Amygdala (tissue), 56 donors: ENCODE data around the gene SLC29A2.

Experiments
- DNase-seq, 56 donors: peaks; one replicate each; lab custom pipeline; 2025; lab: John Stamatoyannopoulos, UW

SLC29A2 gene, protein sequence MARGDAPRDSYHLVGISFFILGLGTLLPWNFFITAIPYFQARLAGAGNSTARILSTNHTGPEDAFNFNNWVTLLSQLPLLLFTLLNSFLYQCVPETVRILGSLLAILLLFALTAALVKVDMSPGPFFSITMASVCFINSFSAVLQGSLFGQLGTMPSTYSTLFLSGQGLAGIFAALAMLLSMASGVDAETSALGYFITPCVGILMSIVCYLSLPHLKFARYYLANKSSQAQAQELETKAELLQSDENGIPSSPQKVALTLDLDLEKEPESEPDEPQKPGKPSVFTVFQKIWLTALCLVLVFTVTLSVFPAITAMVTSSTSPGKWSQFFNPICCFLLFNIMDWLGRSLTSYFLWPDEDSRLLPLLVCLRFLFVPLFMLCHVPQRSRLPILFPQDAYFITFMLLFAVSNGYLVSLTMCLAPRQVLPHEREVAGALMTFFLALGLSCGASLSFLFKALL

DNA sequence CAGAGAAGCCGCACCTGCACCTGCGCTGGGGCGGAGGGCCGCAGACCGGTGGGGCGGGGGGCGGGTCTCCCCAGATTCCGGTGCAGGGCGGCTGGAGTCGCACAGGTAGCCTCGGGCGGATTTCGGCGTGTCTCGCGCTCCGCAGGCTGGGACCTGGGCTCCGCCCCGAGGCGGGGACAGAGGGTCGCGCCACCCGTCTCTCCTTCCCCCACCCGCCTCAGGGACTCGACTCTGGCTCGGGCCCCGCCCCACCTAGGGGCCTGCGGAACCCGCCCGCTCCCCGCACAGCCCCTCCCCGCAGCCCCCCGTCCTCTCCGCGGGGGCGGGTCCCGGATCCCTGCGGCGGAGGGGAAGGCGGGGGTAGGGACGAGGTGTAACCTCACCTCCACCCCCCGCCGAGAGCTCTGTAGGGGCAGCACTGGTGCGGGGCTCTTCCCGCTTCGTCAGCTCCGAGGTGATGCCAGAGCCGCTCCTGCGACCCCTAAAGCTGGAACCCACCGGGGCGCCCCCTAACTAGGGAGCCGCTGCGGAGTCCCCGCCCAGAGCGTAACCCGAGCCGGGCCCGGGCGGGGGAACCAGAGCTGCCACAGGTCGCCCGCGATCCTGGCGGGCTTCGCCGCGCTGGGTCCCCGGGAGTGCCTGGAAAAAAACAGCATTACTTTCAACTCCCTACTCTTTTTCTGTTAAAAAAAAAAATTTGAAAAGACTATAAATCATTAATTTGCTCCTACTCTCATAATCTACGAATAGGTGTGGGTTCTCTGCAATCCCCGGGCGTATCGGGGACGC, at the start of gene SLC29A2:
Gene SLC29A2, minus strand, starts transcription at position 134 of the 789 bp plus-strand sequence. CDS start 169 bp downstream, outside the sequence.
- DNase-seq, result peak in 18 of 56 donors; percentile 9 to 70 (median 45)

DNA sequence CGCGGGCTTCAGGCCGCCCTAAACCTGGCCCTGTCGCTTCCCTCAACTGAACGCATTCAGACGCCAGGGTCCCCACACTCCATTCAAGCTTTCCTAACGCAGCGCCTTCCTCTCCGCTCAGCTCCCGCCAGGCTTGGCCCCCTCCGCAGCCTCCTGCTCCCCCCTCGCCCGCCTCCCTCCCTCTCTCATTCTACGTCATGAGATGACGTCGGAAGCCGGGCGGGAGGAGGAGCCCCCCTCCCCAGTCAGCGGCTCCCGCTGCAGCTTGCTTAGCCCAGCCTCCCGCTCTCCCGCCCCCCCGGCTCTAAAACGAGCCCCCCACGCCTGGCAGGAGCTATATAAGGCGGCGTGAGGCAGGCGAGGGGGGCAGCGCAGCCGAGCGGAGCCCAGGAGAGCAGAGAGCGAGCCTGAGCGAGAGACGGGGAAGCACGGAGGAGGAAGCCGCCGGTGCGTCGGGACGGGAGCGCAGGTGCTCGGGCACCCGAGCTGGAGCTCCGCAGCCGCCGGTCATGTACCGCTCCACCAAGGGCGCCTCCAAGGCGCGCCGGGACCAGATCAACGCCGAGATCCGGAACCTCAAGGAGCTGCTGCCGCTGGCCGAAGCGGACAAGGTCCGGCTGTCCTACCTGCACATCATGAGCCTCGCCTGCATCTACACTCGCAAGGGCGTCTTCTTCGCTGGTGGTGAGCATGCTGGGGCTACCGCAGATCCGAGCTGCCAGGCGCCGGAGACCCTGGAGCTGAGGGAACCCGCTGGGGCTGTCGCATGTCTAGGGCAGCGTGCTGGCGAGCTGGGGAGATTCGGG, 49.3 kb upstream of the SLC29A2 start, which contains the start of gene NPAS4:
Gene NPAS4, plus strand, starts transcription at position 365 of the 806 bp plus-strand sequence. Its CDS starts 145 bp downstream, at position 510.
- DNase-seq, result peak in 37 of 56 donors; percentile 7 to 75 (median 31)

DNA sequence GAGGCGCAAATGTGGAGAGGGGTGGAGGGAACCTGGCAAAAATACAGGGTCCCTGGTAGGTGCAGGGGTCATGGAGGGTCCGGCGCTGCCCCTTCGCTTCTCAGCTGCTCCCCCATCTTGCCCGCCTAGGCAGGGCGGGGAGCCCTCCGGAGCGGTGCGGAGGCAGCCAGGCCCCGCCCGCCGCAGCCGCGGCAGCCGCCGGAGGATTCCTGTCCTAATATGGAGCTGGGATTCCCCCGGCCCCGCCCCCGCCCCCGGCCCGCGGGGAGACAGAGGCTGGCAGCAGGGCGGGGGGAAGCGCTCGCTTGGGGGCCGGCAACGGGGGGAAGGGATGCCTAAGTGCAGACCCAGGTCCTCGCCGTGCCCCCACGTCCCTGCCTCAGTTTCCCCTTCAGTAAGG, 48.3 kb upstream of the SLC29A2 start:
- DNase-seq, result peak in 12 of 56 donors; percentile 2 to 59 (median 33)

DNA sequence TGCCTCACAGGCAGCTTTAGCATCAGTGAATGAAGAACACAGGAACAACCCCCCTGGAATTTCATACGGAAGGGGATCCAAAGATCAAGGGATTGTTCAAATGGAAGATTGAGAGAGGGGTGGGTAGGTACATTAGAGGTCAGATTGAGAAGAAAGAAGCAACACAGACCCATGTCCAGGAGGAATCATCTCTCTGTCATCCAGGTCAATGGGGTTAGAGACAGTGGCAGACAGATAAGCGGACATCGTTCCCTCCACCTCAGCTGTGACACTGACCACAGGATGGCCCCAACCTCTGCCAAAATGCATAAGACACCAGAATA, 47.4 kb upstream of the SLC29A2 start:
- no peak for DNase-seq

DNA sequence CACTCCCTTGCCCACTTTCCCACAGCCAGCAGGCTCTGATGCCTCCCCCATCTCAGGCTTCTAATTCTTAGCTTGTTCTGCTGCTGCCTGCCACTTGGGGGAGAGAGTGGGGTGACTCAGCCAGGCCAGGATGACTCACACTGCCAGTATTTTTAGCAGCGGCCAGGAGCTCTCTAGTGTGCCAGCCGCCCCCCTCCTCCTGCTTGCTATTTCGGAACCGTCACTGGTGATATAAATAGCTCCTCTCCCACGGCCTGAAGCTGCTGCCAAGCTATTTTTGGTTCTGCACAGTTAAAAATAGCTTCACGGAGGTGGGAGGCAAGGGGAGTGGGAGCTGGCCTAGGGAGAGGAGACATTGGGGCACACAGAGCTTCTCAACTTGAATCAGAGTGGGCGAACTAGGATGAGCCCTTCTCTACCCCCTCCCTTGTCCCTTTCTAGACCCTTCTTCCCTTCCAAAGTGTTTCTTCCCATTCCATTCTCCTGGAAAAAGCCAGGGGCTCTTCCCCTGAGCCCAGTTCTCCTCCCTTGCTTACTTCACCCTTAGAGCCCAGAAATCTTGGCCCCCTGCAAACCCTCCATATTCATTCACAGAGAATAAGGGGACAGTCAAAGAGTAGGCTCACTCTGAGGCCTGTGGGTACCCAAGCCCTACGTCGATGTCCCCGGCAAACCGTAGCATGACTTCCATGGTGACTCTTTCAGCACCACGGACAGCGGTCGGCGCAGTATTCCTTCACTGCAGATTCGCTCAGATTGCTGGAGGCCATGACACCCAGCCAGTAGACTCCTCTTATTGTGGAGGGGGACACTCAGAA, 46.8 kb upstream of the SLC29A2 start:
- DNase-seq, result peak in 41 of 56 donors; percentile 6 to 83 (median 54)

DNA sequence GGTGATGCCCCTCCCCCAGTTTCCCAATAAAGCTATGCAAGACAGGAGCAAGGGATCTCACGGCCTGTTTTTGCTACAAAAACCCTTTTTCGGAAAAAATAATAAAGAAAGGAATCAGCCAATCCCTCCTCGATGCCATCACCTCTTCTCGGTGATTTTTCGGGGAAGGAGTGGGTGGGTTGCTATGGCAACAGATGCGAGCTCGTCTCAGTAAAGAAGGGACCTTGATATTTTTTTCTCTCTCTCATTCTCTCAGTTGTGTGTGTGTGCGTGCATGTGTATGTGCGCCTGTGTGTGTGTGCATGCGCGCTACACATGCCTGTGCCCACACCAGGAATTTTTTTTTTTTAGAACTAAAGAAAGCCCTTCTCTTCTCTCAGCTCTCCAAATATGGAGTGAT, 45.4 kb upstream of the SLC29A2 start:
- DNase-seq, result peak in 27 of 56 donors; percentile 11 to 81 (median 31)

DNA sequence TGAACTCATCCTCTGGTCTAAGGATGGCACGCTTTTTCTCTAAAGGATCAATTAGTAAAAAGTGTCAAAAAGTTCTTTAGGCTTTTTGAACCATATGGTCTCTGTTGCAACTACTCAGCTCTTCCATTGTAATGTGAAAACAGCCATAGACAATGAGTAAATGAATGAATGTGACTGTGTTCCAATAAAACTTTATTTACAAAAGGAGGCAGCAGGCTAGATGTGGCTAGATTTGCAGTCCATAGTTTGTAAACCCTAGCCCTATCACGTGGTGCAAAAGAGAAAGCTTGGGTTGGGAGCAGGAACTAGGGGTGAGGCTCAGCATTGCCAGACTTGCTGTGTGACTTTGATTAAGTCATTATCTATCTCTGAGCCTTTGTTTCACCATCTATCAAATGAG, 43.9 kb upstream of the SLC29A2 start:
- DNase-seq, result no peak

DNA sequence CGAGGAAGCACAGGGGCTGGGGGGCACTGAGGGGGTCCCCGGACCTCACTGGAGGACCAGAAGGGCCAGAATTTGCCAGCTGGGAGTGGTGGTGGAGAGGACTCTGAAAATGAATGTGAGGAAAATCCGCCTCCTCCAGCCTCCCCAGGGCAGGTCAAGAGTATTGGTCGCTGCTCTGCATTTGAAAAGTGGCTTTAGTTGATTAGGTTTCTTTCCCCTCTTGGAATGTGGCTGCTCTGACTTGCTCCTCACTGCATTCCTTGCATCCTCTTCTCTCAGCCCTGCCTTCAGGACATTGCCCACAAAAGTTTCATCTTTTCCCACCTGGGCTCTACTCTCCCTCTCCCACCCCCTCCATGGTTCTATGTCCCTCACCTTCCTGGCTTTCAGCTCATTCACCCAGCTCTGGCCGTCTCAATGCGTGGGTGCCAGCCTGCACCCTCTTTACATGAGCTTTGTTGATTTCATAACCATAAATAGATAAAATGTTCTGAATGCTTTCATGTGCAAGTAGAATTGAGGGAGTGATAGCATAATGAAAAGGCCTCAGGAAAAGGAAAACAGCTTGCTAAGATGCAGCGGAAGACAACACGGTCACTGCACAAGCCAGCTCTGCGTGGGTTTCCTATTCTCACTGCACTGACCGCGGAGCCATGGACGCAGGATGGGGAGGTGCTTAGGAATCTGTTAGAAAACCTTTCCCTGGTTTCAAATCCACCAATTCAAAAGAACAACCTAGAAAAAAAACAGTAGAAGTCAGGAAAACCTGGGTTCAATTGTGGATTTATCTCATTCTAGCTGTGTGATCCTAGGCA, 42.8 kb upstream of the SLC29A2 start:
- DNase-seq, result peak in 1 of 56 donors; percentile 9

DNA sequence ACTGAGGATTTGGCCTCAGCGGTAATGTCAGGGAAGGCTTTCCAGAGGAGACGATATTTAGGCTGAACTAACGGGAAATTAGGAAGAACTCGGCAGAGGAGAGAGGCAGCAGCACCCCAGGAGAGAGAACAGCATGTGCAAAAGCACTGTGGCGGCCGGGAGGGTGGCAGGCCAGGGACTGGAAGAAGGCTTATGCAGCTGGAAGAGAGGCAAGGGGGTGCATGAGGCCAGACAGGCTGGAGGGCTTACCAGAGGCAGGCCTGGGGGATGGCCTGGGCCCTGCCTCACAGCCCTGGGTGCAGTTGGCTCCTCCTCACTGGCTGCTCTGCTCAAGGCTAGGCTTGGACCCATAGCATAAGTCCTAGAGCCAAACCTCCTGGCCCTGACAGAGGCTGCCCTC, 41.6 kb upstream of the SLC29A2 start:
- no peak for DNase-seq

DNA sequence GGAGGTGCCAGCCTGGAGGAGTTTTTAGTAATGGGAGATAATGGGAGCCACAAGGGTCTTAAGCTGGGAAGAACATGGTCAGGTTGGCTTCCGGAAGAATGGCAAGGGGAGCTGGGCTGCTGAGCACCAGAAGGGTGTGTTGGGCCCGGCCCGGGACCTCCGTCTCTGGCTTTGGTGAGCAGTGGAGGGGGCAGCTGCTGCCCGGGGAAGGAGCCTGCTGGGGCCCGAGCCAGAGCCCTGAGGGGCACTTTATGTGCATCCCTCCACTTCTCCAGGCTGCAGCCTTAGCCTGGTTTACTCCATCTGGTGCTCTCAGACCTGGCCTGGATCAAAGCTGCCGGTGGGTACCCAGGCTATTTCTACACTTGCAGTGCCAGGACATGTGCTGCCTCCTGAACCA, 40.5 kb upstream of the SLC29A2 start:
- no peak for DNase-seq

DNA sequence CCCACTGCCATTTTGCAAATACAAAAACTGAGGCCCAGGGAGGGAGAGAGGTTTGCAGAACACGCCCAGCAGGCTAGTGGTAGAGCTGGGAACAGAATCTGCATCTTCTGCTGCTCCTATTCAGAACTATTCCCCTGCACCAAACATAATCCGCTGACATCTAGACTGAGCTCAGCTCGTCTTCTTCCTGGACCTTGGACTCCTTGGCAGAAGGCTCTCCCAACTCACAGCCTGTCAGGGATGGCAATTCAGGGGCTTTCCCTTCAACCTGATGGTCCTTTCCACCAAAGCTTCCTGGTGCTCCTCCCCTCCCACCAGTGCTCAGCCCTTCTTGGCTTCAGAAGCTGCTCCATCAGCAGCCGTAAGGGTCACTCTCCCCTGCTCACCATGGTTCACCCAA, 39.8 kb upstream of the SLC29A2 start:
- DNase-seq, result no peak

DNA sequence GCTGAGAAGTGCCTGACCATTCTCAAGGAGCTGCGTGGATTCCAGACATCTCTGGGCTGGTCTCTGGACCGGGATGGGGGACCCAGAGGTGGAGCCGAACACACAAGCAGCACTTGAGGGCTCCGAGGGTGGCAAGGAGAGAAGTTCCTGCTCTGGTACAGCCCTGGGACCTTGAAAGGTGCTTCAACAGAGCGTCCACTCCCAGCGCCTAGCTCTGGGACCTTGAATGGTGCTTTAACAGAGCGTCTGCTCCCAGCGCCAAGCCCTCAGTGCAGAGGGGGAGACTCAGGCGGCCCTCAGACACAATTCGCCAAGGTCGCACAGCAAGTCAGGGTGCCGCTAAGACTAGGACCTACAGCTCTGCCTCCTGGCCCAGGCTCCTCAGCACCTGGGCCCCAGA, 38.6 kb upstream of the SLC29A2 start:
- no peak for DNase-seq

DNA sequence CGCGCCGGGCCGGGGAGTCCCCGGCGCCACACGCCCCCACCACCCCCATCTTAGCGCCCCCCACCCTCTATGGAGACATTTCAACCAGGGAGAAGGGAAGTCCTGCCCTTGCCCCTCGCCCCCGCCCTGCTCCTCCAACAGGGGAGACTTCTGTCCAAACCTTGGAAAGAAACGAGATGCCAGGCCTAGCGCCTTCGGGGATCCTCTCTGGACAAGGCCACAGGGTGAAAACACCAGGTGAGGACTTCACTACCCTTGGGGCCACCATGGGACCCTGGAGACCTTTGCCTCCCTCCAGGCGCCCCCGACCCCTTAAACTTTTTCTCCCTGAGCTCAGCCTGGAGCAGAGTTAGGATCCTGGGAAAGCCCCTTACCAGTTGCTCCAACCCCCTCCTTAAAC, 37.7 kb upstream of the SLC29A2 start:
- DNase-seq, result no peak

DNA sequence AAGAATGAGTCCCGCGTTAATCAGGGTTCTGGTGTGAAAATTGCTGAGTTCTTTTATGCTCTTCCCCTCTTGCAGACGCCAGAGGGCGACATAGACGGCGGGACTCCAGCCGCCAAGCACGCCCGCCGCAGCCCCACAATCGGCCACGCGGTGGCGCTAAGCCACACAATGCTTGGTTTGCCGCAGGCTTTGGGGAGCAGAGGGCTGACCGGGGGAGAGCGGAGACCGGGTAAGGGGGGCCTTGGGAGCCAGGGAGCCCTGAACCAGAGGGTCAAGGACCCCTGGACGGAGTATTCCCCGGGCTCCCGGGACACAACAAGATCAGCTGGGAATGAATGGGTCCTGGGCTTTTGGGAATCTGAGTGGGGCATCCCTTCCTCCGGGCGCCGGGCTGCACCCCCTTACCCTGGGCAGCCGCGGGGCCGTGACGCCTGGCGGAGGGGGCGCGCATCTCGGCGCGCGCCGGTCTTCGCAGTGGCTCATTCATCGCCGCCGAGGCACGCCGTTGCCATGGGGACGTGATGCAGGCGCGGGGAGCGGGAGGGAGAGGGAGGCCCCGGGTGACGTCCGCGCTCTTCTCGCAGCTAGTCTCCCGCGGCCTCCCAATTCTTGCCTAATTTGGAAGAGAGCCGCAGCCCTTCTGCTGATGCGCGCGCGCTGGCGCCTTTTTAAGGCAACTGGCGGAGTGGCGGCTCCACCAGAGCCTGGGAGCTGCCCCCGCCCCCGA, 37.1 kb upstream of the SLC29A2 start:
- peak in 54 of 56 donors; percentile 32 to 92 (median 75) for DNase-seq

DNA sequence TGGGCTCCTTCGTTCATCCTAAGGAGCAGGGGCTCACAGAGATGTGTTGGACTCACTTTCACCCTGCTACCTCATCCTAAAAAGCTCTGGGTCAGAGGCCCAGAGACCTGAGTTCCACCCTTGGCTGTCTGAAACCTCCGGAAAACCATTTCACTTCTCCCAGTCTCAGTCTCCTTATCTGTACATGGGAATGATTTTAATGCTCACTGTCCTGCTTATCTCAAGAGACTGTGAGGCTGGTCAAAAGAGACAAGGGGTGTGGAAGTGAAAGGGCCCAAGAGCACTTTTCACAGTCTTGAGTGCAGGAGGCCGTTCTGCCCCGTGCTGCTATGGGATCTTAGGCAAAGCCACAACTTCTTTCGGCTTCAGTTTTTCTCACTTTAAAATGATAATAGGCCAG, 36.1 kb upstream of the SLC29A2 start:
- DNase-seq, result no peak

DNA sequence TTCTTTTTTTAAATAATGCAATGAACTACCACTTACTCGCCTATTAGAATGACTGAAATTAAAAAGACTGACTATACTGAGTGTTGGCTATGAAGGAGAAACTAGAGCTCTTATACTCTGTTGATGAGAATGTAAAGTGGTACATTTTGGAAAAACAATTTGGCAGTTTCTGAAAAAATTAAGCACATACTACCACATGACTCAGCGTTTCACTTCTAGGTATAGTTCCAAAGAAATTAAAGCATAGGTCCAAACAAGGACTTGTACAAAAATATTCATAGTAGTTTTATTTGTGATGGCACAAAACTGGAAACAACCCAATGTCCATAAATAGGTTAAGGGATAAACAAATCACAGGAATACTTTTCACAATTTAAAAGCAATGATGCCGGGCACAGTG, 22.4 kb upstream of the SLC29A2 start:
- DNase-seq, result no peak

DNA sequence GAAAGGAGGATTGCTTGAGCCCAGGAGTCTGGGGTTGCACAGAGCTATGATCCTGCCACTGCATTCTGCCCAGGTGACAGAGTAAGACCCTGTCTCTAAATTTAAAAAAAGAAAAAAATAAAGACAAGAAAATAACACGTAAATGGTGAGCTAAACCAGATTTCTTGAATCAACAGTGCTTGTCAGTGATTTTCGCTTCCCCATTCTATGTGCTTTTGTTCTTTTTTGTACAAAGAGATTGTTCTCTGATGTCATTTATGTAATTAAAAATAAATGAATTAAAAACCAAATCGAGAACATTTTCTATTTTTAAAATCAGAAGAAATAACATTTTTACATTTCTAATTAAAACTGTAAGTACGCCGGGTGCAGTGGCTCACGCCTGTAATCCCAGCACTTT, 19.8 kb upstream of the SLC29A2 start:
- DNase-seq, result no peak

DNA sequence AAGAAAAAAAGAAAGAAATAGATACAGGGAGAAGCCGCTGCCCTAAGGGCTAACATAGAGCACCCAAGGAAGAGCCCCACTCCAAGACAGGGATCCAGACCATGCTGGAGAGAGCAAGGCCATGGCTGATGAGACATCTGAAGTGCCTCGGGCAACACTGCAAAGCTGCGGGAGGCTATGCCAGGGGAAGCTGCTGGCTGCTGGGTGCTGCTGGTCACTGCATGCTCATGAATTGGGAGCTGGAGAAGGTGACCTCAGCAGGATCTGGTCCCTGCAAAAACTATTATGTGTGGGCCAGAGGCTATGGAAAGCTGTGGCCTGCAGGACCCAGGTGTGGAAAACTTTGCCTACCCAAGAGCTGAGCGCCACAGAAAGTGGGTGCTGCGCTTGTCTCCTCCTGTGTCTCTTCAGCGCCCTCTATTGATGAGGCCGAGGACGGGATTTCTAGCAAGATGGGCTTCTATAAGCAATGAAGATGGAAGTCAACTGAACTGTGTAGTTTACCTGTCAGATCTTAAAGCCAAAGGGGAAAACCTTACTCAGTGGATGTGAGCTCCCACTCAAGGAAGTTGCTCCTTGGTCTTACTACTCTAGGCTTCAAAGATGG, 17.3 kb upstream of the SLC29A2 start:
- DNase-seq, result peak in 14 of 56 donors; percentile 9 to 47 (median 20)
